Naive thymus-derived CD4-positive, alpha-beta T cell (primary cell): ENCODE data around the gene RWDD2A. TPM values are rescaled to one million over a fixed set of nuclear protein-coding genes. Genes with fewer than 3 reads are reported as not detected.
A peak's percentile ranks its signal among the peaks of the same experiment; 100 is the strongest.

Experiments used
- ATAC-seq: fragments of 150-1000 bp; cut with Tn5 transposase; 2 replicates; pipeline ENCODE4 v1.10.0; 2021; ENCODE audit warnings: mild to moderate bottlenecking, moderate library complexity
- CTCF ChIA-PET: fragments of 350-600 bp; sonication (Branson Sonifier 250); formaldehyde crosslinking; loops from one replicate; lab custom pipeline; 2021; ENCODE audit warnings: antibody characterized with exemption; lab: Charles Lee
- POLR2A ChIA-PET: fragments of 350-600 bp; sonication (Branson Sonifier 250); formaldehyde crosslinking; loops from one replicate; lab custom pipeline; 2021; ENCODE audit warnings: antibody characterized with exemption, inconsistent platforms; lab: Charles Lee
- DNase-seq, 9 donors: peaks; one replicate each; pipeline versions ENCODE4 v3.0.0 to v3.0.0-alpha.2; 2020 to 2022; ENCODE audit warnings: mixed read lengths in 1 of 9
- H3K27ac ChIP-seq: one replicate; pipeline ENCODE4 v1.7.0; 2013; ENCODE audit warnings: mild to moderate bottlenecking, low read depth, low read length, moderate library complexity
- H3K27me3 ChIP-seq, 2 donors: one replicate each; pipeline ENCODE4 v1.7.0; 2013; ENCODE audit warnings: low read length in 2 of 2, mild to moderate bottlenecking in 2 of 2, moderate library complexity in 2 of 2; ENCODE audit not compliant: control insufficient read depth in 2 of 2, insufficient read depth in 2 of 2
- H3K36me3 ChIP-seq, 3 experiments: 1 replicate in 2 of 3; 2 replicates in 1 of 3; pipeline ENCODE4 v1.7.0; 2013; ENCODE audit warnings: low read length in 3 of 3, mild to moderate bottlenecking in 3 of 3, moderate library complexity in 1 of 3; ENCODE audit not compliant: insufficient read depth in 3 of 3, control insufficient read depth in 2 of 3
- H3K4me1 ChIP-seq, 2 donors: one replicate each; pipeline ENCODE4 v1.7.0; 2013; ENCODE audit warnings: low read length in 2 of 2, mild to moderate bottlenecking in 2 of 2, moderate library complexity in 1 of 2; ENCODE audit not compliant: control insufficient read depth in 2 of 2, insufficient read depth in 2 of 2
- H3K4me3 ChIP-seq: 2 replicates; pipeline ENCODE4 v1.7.0; 2013; ENCODE audit warnings: mild to moderate bottlenecking, low read length
- H3K9me3 ChIP-seq, 3 experiments: 1 replicate in 2 of 3; 2 replicates in 1 of 3; pipeline ENCODE4 v1.7.0; 2013; ENCODE audit warnings: low read length in 3 of 3; ENCODE audit not compliant: control insufficient read depth in 2 of 3
- H3K27ac Mint-ChIP-seq, 9 donors: one replicate each; pipeline ENCODE4 v1.8.0; 2020 to 2022; ENCODE audit warnings: mixed read lengths in 9 of 9, mild to moderate bottlenecking in 8 of 9, moderate library complexity in 5 of 9, inconsistent platforms in 2 of 9
- H3K27me3 Mint-ChIP-seq, 5 donors: one replicate each; pipeline ENCODE4 v1.8.0; 2021 to 2022; ENCODE audit warnings: mixed read lengths in 5 of 5, mild to moderate bottlenecking in 1 of 5
- H3K36me3 Mint-ChIP-seq, 5 donors: one replicate each; pipeline ENCODE4 v1.8.0; 2020 to 2022; ENCODE audit warnings: mixed read lengths in 5 of 5, mild to moderate bottlenecking in 3 of 5, inconsistent platforms in 1 of 5
- H3K4me1 Mint-ChIP-seq, 7 donors: one replicate each; pipeline ENCODE4 v1.8.0; 2020 to 2022; ENCODE audit warnings: mixed read lengths in 7 of 7, mild to moderate bottlenecking in 3 of 7, inconsistent platforms in 1 of 7
- H3K4me3 Mint-ChIP-seq, 10 donors: one replicate each; pipeline ENCODE4 v1.8.0; 2020 to 2022; ENCODE audit warnings: mild to moderate bottlenecking in 10 of 10, mixed read lengths in 10 of 10, moderate library complexity in 6 of 10, inconsistent platforms in 2 of 10
- H3K9me3 Mint-ChIP-seq, 11 donors: one replicate each; pipeline ENCODE4 v1.8.0; 2020 to 2022; ENCODE audit warnings: mixed read lengths in 11 of 11, mild to moderate bottlenecking in 4 of 11, inconsistent platforms in 1 of 11, moderate library complexity in 1 of 11
- intact Hi-C, 2 donors: fragments of 100-400 bp; cut with micrococcal nuclease; formaldehyde crosslinking; loops; one replicate each; pipeline ENCODE4 v1.15.1; 2023
- polyA plus RNA-seq, 2 donors: library from polyadenylated mRNA; unstranded; fragments of 300-500 nt; fragmentation: Illumina TruSeq; gene quantifications; one replicate each; pipeline ENCODE4 v1.2.3, GENCODE V29; 2021
- total RNA-seq, 6 experiments: library from RNA in 5 of 6; stranded (reverse) in 5 of 6; gene quantifications; 1 replicate in 5 of 6; 2 replicates in 1 of 6; pipeline ENCODE4 v1.2.3 and lab custom pipeline; 2021 to 2026

RWDD2A gene
- total and polyA plus RNA-seq, 7 experiments from 2014 or later, result 1.8 to 6.4 (median 3.2) TPM

- DNase-seq (no peak), ATAC-seq (no peak)
- no peak overlapping the region for H3K27ac Mint-ChIP-seq
- no peak overlapping the region for H3K4me3 Mint-ChIP-seq
- POLR2A ChIA-PET, result no interaction called here
- CTCF ChIA-PET, result no interaction called here
- Histone ChIP-seq H3K36me3 (no peaks in the 10 kb centered on the region), H3K27me3 (no peaks in the 10 kb centered on the region), H3K9me3 (no peaks in the 10 kb centered on the region), H3K4me1 (no peaks in the 10 kb centered on the region), H3K27ac (no peak overlapping the region), H3K4me3 (no peak overlapping the region)
- intact Hi-C loops, result no loop called here
- H3K36me3 Mint-ChIP-seq, result peaks cover 0 to 7% (median 0%) of the 10 kb centered on the region in 5 donors
- H3K27me3 Mint-ChIP-seq, result peaks cover 6 to 10% (median 9%) of the 10 kb centered on the region in 5 donors
- H3K4me1 Mint-ChIP-seq, result no peaks in the 10 kb centered on the region
- H3K9me3 Mint-ChIP-seq, result no peaks in the 10 kb centered on the region
Measured at GRCh38 chr6:83202031-83202430, 8.9 kb downstream of the RWDD2A start.

DNA sequence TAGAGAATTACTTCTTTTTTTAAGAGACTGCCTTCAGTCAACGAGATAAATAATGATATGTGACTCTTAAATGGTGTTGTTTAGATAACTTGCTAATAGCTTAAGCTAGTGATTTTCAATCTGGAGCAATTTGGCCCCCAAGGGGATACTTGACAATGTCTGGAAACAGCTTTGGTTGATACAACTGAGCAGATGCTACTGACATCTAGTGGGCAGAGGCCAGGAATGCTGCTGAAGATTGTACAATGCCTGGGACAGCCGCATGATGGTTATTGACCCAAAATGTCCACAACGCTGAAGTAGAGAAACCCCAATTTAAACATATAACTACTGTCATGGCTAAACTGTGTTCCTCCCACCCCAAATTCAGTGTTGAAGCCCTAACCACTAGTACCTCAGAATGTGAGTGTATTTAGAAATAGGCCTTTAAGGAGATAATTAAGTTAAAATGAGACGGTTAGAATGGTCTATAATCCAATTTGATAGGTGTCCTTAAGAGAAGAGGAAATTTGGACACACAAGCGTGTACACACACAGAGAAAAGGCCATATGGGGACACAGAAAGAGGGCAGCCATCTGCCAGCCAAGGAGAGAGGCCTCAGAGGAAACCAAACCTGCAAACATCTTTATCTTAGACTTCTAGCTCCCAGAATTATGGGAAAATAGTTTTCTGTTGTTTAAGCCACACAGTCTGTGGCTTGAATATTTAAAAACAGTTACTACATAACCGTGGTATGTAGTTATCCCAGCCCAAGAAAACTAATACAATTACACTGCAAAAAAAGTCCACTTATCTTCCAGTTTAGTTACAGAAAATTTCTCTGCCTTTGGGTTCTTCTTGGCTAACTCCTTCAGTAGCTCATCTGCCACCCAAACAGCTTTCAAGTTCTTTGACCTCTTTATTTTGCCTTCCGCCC is 22.2 kb downstream of the RWDD2A start:
- Mint-ChIP-seq H3K9me3 (peaks cover 0 to 2% (median 0%) of the 10 kb centered on the region in 11 donors), H3K27ac (no peak overlapping the region), H3K4me1 (no peaks in the 10 kb centered on the region), H3K27me3 (peaks cover 8 to 29% (median 12%) of the 10 kb centered on the region in 5 donors), H3K4me3 (no peak overlapping the region), H3K36me3 (no peaks in the 10 kb centered on the region)
- H3K9me3 ChIP-seq, result no peaks in the 10 kb centered on the region
- H3K4me3 ChIP-seq, result no peak overlapping the region
- intact Hi-C loops, result loop anchor here (1.0 to 5.0 kb wide), 6 partner anchors 22 to 945 kb away; partner anchors contain the start of genes DOP1A (in 2 of the 2), PGM3 (in 2 of the 2) and RWDD2A (in 2 of the 2)
- H3K27ac ChIP-seq, result no peak overlapping the region
- POLR2A ChIA-PET, result interaction anchor here (0.6 to 1.7 kb wide), 3 partner anchors 21 to 148 kb away, joined by 3 to 4 read pairs (median 4); partner anchors contain the start of gene DOP1A
- no peaks in the 10 kb centered on the region for H3K27me3 ChIP-seq
- no peaks in the 10 kb centered on the region for H3K4me1 ChIP-seq
- ATAC-seq (peak; percentile 98), DNase-seq (peak; percentile 8 to 56 (median 38))
- H3K36me3 ChIP-seq, result no peaks in the 10 kb centered on the region
- CTCF ChIA-PET, result interaction anchor here (0.9 to 4.4 kb wide), 9 partner anchors 9 to 149 kb away, joined by 3 to 36 read pairs (median 3); partner anchors contain the start of genes DOP1A and UBE3D

DNA sequence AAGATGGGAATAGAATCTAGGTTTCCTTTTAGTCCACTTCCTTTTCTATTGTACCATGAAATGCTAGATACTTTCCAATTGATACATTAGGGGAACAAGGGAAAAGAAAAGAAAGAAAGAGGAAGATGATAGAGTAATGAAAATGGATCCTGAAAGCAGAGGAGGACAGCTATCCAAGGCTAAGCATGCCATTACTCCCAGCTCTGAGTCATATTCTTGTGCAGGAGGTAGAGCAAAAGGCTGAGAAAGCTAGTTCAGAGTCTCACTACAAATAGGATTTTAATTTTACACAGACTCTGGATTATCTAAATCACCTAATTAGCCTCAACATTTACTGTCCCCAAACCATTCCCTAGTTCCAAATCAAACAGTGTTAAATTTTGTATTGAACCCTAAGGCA is 23.6 kb downstream of the RWDD2A start:
- Mint-ChIP-seq H3K4me3 (no peak overlapping the region), H3K27me3 (peaks cover 0 to 22% (median 4%) of the 10 kb centered on the region in 5 donors), H3K27ac (no peak overlapping the region), H3K9me3 (peaks cover 0 to 2% (median 0%) of the 10 kb centered on the region in 11 donors), H3K4me1 (no peaks in the 10 kb centered on the region), H3K36me3 (no peaks in the 10 kb centered on the region)
- H3K27ac ChIP-seq, result no peak overlapping the region
- POLR2A ChIA-PET, result interaction anchor here (0.5 kb wide), 1 partner anchor 25 kb away, joined by 3 read pairs; no protein-coding TSS in a partner anchor
- no peak for ATAC-seq
- no peak for DNase-seq
- intact Hi-C loops, result loop anchor here in 1 of 2 donors (5.0 kb wide), 1 partner anchor 945 kb away; no protein-coding TSS in a partner anchor
- CTCF ChIA-PET, result interaction anchor here (0.6 to 4.4 kb wide), 6 partner anchors 12 to 150 kb away, joined by 3 to 36 read pairs (median 3); partner anchors contain the start of genes DOP1A and UBE3D
- H3K4me1 ChIP-seq, result no peaks in the 10 kb centered on the region
- H3K4me3 ChIP-seq, result no peak overlapping the region
- H3K27me3 ChIP-seq, result no peaks in the 10 kb centered on the region
- H3K36me3 ChIP-seq, result no peaks in the 10 kb centered on the region
- no peaks in the 10 kb centered on the region for H3K9me3 ChIP-seq

DNA sequence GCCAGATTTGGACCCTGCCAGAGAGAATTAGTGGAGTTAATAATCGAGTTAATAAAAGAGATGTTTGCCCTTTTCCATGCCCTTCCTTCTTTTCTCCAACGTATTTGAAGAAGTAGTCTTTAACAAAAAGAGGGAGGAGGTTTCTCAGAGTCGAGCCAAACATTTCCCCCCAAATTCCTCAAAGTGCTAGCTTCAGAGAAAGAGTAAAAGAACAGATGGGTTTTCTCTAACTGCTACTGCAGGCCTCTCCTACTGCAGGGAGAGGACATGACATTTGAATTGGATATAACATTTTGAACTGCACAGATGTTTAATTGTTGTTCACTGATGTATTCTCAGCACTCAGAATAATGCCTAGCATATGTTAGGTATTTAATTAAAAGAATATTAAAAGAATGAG is 25.5 kb downstream of the RWDD2A start:
- no peaks in the 10 kb centered on the region for H3K9me3 ChIP-seq
- ATAC-seq (no peak), DNase-seq (no peak)
- H3K27me3 ChIP-seq, result no peaks in the 10 kb centered on the region
- Mint-ChIP-seq H3K36me3 (no peaks in the 10 kb centered on the region), H3K27me3 (peaks cover 0 to 13% (median 0%) of the 10 kb centered on the region in 5 donors), H3K4me1 (no peaks in the 10 kb centered on the region), H3K27ac (no peak overlapping the region), H3K4me3 (no peak overlapping the region), H3K9me3 (peaks cover 0 to 2% (median 0%) of the 10 kb centered on the region in 11 donors)
- ChIA-PET POLR2A (no interaction called here), CTCF (interaction anchor here (0.6 to 1.8 kb wide), 2 partner anchors 151 to 1010 kb away, joined by 3 to 5 read pairs; partner anchors contain the start of gene DOP1A)
- H3K4me3 ChIP-seq, result no peak overlapping the region
- no peaks in the 10 kb centered on the region for H3K36me3 ChIP-seq
- intact Hi-C loops, result loop anchor here in 1 of 2 donors (5.0 kb wide), 1 partner anchor 946 kb away; no protein-coding TSS in a partner anchor
- no peaks in the 10 kb centered on the region for H3K4me1 ChIP-seq
- no peak overlapping the region for H3K27ac ChIP-seq

DNA sequence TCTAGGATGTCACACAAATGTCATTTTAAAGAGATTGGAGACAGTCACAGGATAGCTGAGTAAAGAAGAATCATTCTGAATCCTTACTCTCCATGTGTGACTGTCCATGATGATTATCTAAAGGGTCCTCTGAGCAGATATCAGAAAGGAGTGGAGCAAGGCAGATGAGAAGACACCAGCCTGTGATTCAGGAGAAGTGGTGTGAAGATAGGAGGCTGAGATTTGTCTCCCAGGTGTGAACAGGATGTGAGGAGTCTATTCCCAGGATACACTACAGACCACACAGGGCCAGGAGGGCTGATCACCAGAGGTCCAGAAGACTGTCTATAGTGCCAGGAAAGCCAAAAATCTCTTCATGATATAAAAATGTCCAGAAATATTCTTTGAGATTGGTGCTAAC is 27.0 kb downstream of the RWDD2A start:
- Mint-ChIP-seq H3K4me3 (no peak overlapping the region), H3K36me3 (no peaks in the 10 kb centered on the region), H3K9me3 (no peaks in the 10 kb centered on the region), H3K27ac (no peak overlapping the region), H3K4me1 (no peaks in the 10 kb centered on the region), H3K27me3 (peaks cover 0 to 6% (median 0%) of the 10 kb centered on the region in 5 donors)
- H3K36me3 ChIP-seq, result no peaks in the 10 kb centered on the region
- H3K4me1 ChIP-seq, result no peaks in the 10 kb centered on the region
- no peaks in the 10 kb centered on the region for H3K27me3 ChIP-seq
- intact Hi-C loops, result no loop called here
- ChIA-PET CTCF (interaction anchor here (0.7 to 1.8 kb wide), 2 partner anchors 152 to 155 kb away, joined by 4 to 5 read pairs; partner anchors contain the start of gene DOP1A), POLR2A (no interaction called here)
- DNase-seq (no peak), ATAC-seq (no peak)
- H3K4me3 ChIP-seq, result no peak overlapping the region
- no peak overlapping the region for H3K27ac ChIP-seq
- no peaks in the 10 kb centered on the region for H3K9me3 ChIP-seq

DNA sequence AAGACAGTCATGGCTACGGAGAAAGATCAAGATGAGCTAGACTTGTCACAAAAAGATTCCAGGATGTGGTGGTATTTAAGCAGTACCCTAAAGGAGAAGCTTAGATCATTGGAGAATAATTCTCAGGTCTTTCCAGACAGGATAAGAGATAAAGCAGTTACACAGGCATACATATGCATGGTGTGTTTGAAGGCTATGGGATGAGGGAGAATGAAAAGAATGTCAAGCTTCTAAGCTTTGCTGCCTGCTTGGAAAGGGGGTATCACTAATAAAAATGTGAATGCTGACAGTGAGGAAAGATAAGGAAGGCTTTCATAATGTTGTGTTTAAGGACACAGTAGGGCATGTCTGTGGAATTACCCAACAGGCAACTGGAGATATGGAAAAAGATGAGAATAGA is 28.1 kb downstream of the RWDD2A start:
- H3K9me3 ChIP-seq, result no peaks in the 10 kb centered on the region
- H3K27me3 Mint-ChIP-seq, result peaks cover 0 to 5% (median 0%) of the 10 kb centered on the region in 5 donors
- no peaks in the 10 kb centered on the region for H3K9me3 Mint-ChIP-seq
- POLR2A ChIA-PET, result no interaction called here
- intact Hi-C loops, result no loop called here
- CTCF ChIA-PET, result interaction anchor here (0.9 to 2.1 kb wide), 4 partner anchors 10 to 315 kb away, joined by 3 to 12 read pairs (median 5); partner anchors contain the start of gene DOP1A
- no peaks in the 10 kb centered on the region for H3K36me3 Mint-ChIP-seq
- no peaks in the 10 kb centered on the region for H3K27me3 ChIP-seq
- no peak overlapping the region for H3K4me3 Mint-ChIP-seq
- no peaks in the 10 kb centered on the region for H3K4me1 ChIP-seq
- no peaks in the 10 kb centered on the region for H3K36me3 ChIP-seq
- H3K27ac ChIP-seq, result no peak overlapping the region
- no peaks in the 10 kb centered on the region for H3K4me1 Mint-ChIP-seq
- no peak overlapping the region for H3K4me3 ChIP-seq
- no peak overlapping the region for H3K27ac Mint-ChIP-seq
- ATAC-seq (no peak), DNase-seq (no peak)
